GM21825 (cell line): ENCODE measurements around the gene RPAIN.
A peak's percentile ranks its signal among the peaks of the same experiment; 100 is the strongest.
"Not testable (repeated sequence)": the region's sequence is repeated elsewhere in the genome, so short reads cannot be mapped to it uniquely, and the experiment has no call there.

ENCODE experiments used
- ATAC-seq: cut with Tn5 transposase; IDR thresholded peaks from one replicate; pipeline ENCODE4 v1.9.1; 2021; ENCODE audit warnings: mild to moderate bottlenecking, moderate library complexity; ENCODE audit not compliant: unreplicated experiment

Gene RPAIN

GRCh38 chr17:5429191-5429887 is 9.4 kb downstream of the RPAIN start:
- no peak for ATAC-seq

GRCh38 chr17:5430413-5430999 is 10.5 kb downstream of the RPAIN start:
- ATAC-seq, result no peak

GRCh38 chr17:5431234-5431633 is 11.3 kb downstream of the RPAIN start:
- not testable (repeated sequence) for ATAC-seq

GRCh38 chr17:5431949-5432556 is 12.1 kb downstream of the RPAIN start:
- ATAC-seq, result no peak

- no peak for ATAC-seq
These were observed 15.0 kb downstream of the RPAIN start for GRCh38 chr17:5434984-5435383.

GRCh38 chr17:5435781-5436315 is 15.9 kb downstream of the RPAIN start:
- not testable (repeated sequence) for ATAC-seq

- ATAC-seq, result no peak
These were observed 17.8 kb downstream of the RPAIN start for GRCh38 chr17:5437721-5438317.

- peak; percentile 70 for ATAC-seq
These were observed 18.9 kb downstream of the RPAIN start, which contains the start of gene C1QBP for GRCh38 chr17:5438716-5439445. C1QBP (minus strand) TSS chr17:5439155; CDS start chr17:5439073, 82 bp downstream.

GRCh38 chr17:5439446-5439764 is 19.4 kb downstream of the RPAIN start:
- ATAC-seq, result peak; percentile 1

- ATAC-seq, result no peak
These were observed 23.7 kb downstream of the RPAIN start for GRCh38 chr17:5443728-5444127.

GRCh38 chr17:5444209-5444608 is 24.2 kb downstream of the RPAIN start:
- no peak for ATAC-seq

GRCh38 chr17:5446786-5447185 is 26.8 kb downstream of the RPAIN start:
- no peak for ATAC-seq

GRCh38 chr17:5464717-5465507 is 44.9 kb downstream of the RPAIN start:
- no peak for ATAC-seq

- ATAC-seq, result no peak
These were observed 46.3 kb downstream of the RPAIN start for GRCh38 chr17:5466295-5466694.

GRCh38 chr17:5467416-5467815 is 47.4 kb downstream of the RPAIN start:
- ATAC-seq, result no peak

- peak; percentile 4 for ATAC-seq
These were observed 48.1 kb downstream of the RPAIN start for GRCh38 chr17:5468075-5468473.

- ATAC-seq, result no peak
These were observed 52.5 kb downstream of the RPAIN start for GRCh38 chr17:5472511-5472910.

GRCh38 chr17:5473906-5474305 is 53.9 kb downstream of the RPAIN start:
- no peak for ATAC-seq

GRCh38 chr17:5478992-5479391 is 59.0 kb downstream of the RPAIN start:
- ATAC-seq, result no peak

- ATAC-seq, result no peak
These were observed 61.0 kb downstream of the RPAIN start for GRCh38 chr17:5480962-5481361.
